ENCODE data around the gene TEX264.
"Not testable (repeated sequence)": the region's sequence is repeated elsewhere in the genome, so short reads cannot be mapped to it uniquely, and the experiment has no call there.

The TEX264 gene

GRCh38 chr3:51716805-51717204 is 45.8 kb downstream of the TEX264 start:
- no peak for DNase-seq (ENCODE audit: low read depth in 2 of 2)

- no peak for DNase-seq (ENCODE audit: low read depth in 2 of 2)
Observed at GRCh38 chr3:51717446-51717845, 46.4 kb downstream of the TEX264 start.

- no peak for DNase-seq (ENCODE audit: low read depth in 2 of 2)
Observed at GRCh38 chr3:51717947-51718346, 46.9 kb downstream of the TEX264 start.

- no peak for DNase-seq (ENCODE audit: low read depth in 2 of 2)
Observed at GRCh38 chr3:51718547-51719409, 47.7 kb downstream of the TEX264 start.

GRCh38 chr3:51719410-51720025 is 48.5 kb downstream of the TEX264 start:
- DNase-seq (ENCODE audit: low read depth in 2 of 2) = no peak

GRCh38 chr3:51720292-51721061 is 49.4 kb downstream of the TEX264 start:
- no peak for DNase-seq (ENCODE audit: low read depth in 2 of 2)

- DNase-seq (ENCODE audit: low read depth in 2 of 2) = no peak
Observed at GRCh38 chr3:51721062-51721745, 50.2 kb downstream of the TEX264 start.

- DNase-seq (ENCODE audit: low read depth in 2 of 2) = no peak
Observed at GRCh38 chr3:51722362-51722761, 51.3 kb downstream of the TEX264 start.

- no peak for DNase-seq (ENCODE audit: low read depth in 2 of 2)
Observed at GRCh38 chr3:51727500-51727899, 56.4 kb downstream of the TEX264 start.

- no peak for DNase-seq (ENCODE audit: low read depth in 2 of 2)
Observed at GRCh38 chr3:51729042-51729633, 58.1 kb downstream of the TEX264 start.

GRCh38 chr3:51733859-51734571 is 63.0 kb downstream of the TEX264 start:
- DNase-seq (ENCODE audit: low read depth in 2 of 2) = no peak

- DNase-seq (ENCODE audit: low read depth in 2 of 2) = no peak
Observed at GRCh38 chr3:51734572-51734907, 63.5 kb downstream of the TEX264 start.

- DNase-seq (ENCODE audit: low read depth in 2 of 2) = no peak
Observed at GRCh38 chr3:51735039-51735438, 64.0 kb downstream of the TEX264 start.

GRCh38 chr3:51735950-51736349 is 64.9 kb downstream of the TEX264 start:
- no peak for DNase-seq (ENCODE audit: low read depth in 2 of 2)

GRCh38 chr3:51739110-51739509 is 68.1 kb downstream of the TEX264 start:
- DNase-seq (ENCODE audit: low read depth in 2 of 2) = no peak

GRCh38 chr3:51742320-51742719 is 71.3 kb downstream of the TEX264 start:
- not testable (repeated sequence) for DNase-seq (ENCODE audit: low read depth in 2 of 2)

GRCh38 chr3:51742978-51743377 is 71.9 kb downstream of the TEX264 start:
- DNase-seq (ENCODE audit: low read depth in 2 of 2) = not testable (repeated sequence)

GRCh38 chr3:51747840-51748239 is 76.8 kb downstream of the TEX264 start:
- DNase-seq (ENCODE audit: low read depth in 2 of 2) = no peak

GRCh38 chr3:51748327-51748726 is 77.3 kb downstream of the TEX264 start:
- DNase-seq (ENCODE audit: low read depth in 2 of 2) = no peak

GRCh38 chr3:51750878-51751277 is 79.8 kb downstream of the TEX264 start:
- DNase-seq (ENCODE audit: low read depth in 2 of 2) = no peak

GRCh38 chr3:51751287-51751686 is 80.2 kb downstream of the TEX264 start:
- DNase-seq (ENCODE audit: low read depth in 2 of 2) = no peak
